Neural crest cell (in vitro differentiated cells): ENCODE measurements around the gene CACNA2D1. TPM values are rescaled to one million over a fixed set of nuclear protein-coding genes. Genes with fewer than 3 reads are reported as not detected.

ENCODE experiments used
- DNase-seq: peaks from one replicate; pipeline ENCODE4 v3.0.0; 2021; ENCODE audit warnings: low read depth, mixed read lengths, low spot score
- H3K27ac Mint-ChIP-seq: one replicate; pipeline ENCODE4 v1.8.0; 2021; ENCODE audit warnings: mild to moderate bottlenecking, mixed read lengths; ENCODE audit not compliant: unreplicated experiment
- H3K27me3 Mint-ChIP-seq: 2 replicates; pipeline ENCODE4 v1.8.0; 2021; ENCODE audit warnings: low read depth, mild to moderate bottlenecking, mixed read lengths
- H3K36me3 Mint-ChIP-seq: 2 replicates; pipeline ENCODE4 v1.8.0; 2021; ENCODE audit warnings: low read depth, mild to moderate bottlenecking, mixed read lengths
- H3K4me1 Mint-ChIP-seq: 2 replicates; pipeline ENCODE4 v1.8.0; 2021; ENCODE audit warnings: mixed read lengths
- H3K4me3 Mint-ChIP-seq: one replicate; pipeline ENCODE4 v1.8.0; 2021; ENCODE audit warnings: mild to moderate bottlenecking, mixed read lengths
- H3K9me3 Mint-ChIP-seq: 2 replicates; pipeline ENCODE4 v1.8.0; 2021; ENCODE audit warnings: mixed read lengths
- CTCF ChIP-seq: fragments of 200-600 bp; sonication (generic); conservative IDR thresholded peaks from 2 replicates; pipeline ENCODE4 v1.5.0; 2021; ENCODE audit warnings: antibody characterized with exemption, mild to moderate bottlenecking
- total RNA-seq: library from RNA; stranded (reverse); gene quantifications from 2 replicates; pipeline ENCODE4 v1.2.1, GENCODE V29; 2021

CACNA2D1 gene
- total RNA-seq, 1 donor from 2014 or later: 4.5 TPM

GRCh38 chr7:82235713-82236112 lies 207.9 kb downstream of the CACNA2D1 start:
- DNase-seq: no peak
- H3K9me3 Mint-ChIP-seq: no peaks in the 10 kb centered on the region
- no peak for TF ChIP-seq CTCF
- H3K36me3 Mint-ChIP-seq: no peaks in the 10 kb centered on the region
- peaks cover 9% of the 10 kb centered on the region for H3K27me3 Mint-ChIP-seq
- H3K4me3 Mint-ChIP-seq: no peak overlapping the region
- H3K4me1 Mint-ChIP-seq: no peaks in the 10 kb centered on the region
- no peak overlapping the region for H3K27ac Mint-ChIP-seq

- H3K36me3 Mint-ChIP-seq: no peaks in the 10 kb centered on the region
- no peaks in the 10 kb centered on the region for H3K9me3 Mint-ChIP-seq
- H3K27me3 Mint-ChIP-seq: peaks cover 9% of the 10 kb centered on the region
- no peak for DNase-seq
- no peak overlapping the region for H3K27ac Mint-ChIP-seq
- H3K4me1 Mint-ChIP-seq: no peaks in the 10 kb centered on the region
- H3K4me3 Mint-ChIP-seq: no peak overlapping the region
- peak; percentile 85 for TF ChIP-seq CTCF
These were observed 209.0 kb downstream of the CACNA2D1 start for GRCh38 chr7:82234457-82235049.

GRCh38 chr7:82230811-82231581 lies 212.6 kb downstream of the CACNA2D1 start:
- H3K9me3 Mint-ChIP-seq: no peaks in the 10 kb centered on the region
- H3K4me1 Mint-ChIP-seq: no peaks in the 10 kb centered on the region
- H3K36me3 Mint-ChIP-seq: no peaks in the 10 kb centered on the region
- TF ChIP-seq CTCF: no peak
- DNase-seq: no peak
- no peak overlapping the region for H3K4me3 Mint-ChIP-seq
- H3K27ac Mint-ChIP-seq: no peak overlapping the region
- peaks cover 7% of the 10 kb centered on the region for H3K27me3 Mint-ChIP-seq

GRCh38 chr7:82229164-82229563 lies 214.4 kb downstream of the CACNA2D1 start:
- Mint-ChIP-seq H3K36me3 (no peaks in the 10 kb centered on the region), H3K4me3 (no peak overlapping the region), H3K27ac (no peak overlapping the region), H3K9me3 (no peaks in the 10 kb centered on the region), H3K4me1 (no peaks in the 10 kb centered on the region), H3K27me3 (no peaks in the 10 kb centered on the region)
- no peak for DNase-seq
- TF ChIP-seq CTCF: no peak

- no peak for TF ChIP-seq CTCF
- Mint-ChIP-seq H3K36me3 (no peaks in the 10 kb centered on the region), H3K4me1 (no peaks in the 10 kb centered on the region), H3K27me3 (no peaks in the 10 kb centered on the region), H3K27ac (no peak overlapping the region), H3K4me3 (no peak overlapping the region), H3K9me3 (no peaks in the 10 kb centered on the region)
- no peak for DNase-seq
These were observed 217.4 kb downstream of the CACNA2D1 start for GRCh38 chr7:82226191-82226590.
